K562 (cell line): ENCODE data around the gene SLCO2A1.

Experiments
- ILF3 ChIP-seq: fragments of 450-650 bp; IDR thresholded peaks from 2 replicates; pipeline ENCODE4 v1.6.1; 2018; ENCODE audit warnings: antibody characterized with exemption, mild to moderate bottlenecking, moderate library complexity, borderline replicate concordance
- POLR2AphosphoS2 ChIP-seq: IDR thresholded peaks from 2 replicates; pipeline ENCODE4 v1.6.1; 2012; ENCODE audit warnings: low read length, improper control_type of control experiment

GRCh38 chr3:133928903-133929607, 100.7 kb downstream of the SLCO2A1 start:
- TF ChIP-seq POLR2AphosphoS2 (no peak), ILF3 (no peak)
